Dermis microvascular lymphatic vessel endothelial cell (primary cell): ENCODE measurements around the gene PTF1A. TPM values are rescaled to one million over a fixed set of nuclear protein-coding genes. Genes with fewer than 3 reads are reported as not detected.
A peak's percentile ranks its signal among the peaks of the same experiment; 100 is the strongest.

Source experiments
- DNase-seq, 2 donors: peaks; one replicate each; pipeline versions ENCODE4 v3.0.0 to v3.0.0-alpha.2; 2010; ENCODE audit warnings: low read depth in 2 of 2
- total RNA-seq: library from RNA; depleted of rRNA; stranded (reverse); fragments of >200 nt; gene quantifications from 2 replicates; pipeline ENCODE4 v1.2.1, GENCODE V29; 2014

PTF1A gene
- total RNA-seq, 1 donor from 2014 or later: not detected

GRCh38 chr10:23186697-23187096 lies 5.4 kb upstream of the PTF1A start:
- DNase-seq: peak in 1 of 2 donors; percentile 9

GRCh38 chr10:23187155-23187554 lies 5.0 kb upstream of the PTF1A start:
- DNase-seq: no peak

GRCh38 chr10:23189024-23189423 lies 3.1 kb upstream of the PTF1A start:
- no peak for DNase-seq

- DNase-seq: no peak
Observed at GRCh38 chr10:23190872-23191763, 994 bp upstream of the PTF1A start.

DNA sequence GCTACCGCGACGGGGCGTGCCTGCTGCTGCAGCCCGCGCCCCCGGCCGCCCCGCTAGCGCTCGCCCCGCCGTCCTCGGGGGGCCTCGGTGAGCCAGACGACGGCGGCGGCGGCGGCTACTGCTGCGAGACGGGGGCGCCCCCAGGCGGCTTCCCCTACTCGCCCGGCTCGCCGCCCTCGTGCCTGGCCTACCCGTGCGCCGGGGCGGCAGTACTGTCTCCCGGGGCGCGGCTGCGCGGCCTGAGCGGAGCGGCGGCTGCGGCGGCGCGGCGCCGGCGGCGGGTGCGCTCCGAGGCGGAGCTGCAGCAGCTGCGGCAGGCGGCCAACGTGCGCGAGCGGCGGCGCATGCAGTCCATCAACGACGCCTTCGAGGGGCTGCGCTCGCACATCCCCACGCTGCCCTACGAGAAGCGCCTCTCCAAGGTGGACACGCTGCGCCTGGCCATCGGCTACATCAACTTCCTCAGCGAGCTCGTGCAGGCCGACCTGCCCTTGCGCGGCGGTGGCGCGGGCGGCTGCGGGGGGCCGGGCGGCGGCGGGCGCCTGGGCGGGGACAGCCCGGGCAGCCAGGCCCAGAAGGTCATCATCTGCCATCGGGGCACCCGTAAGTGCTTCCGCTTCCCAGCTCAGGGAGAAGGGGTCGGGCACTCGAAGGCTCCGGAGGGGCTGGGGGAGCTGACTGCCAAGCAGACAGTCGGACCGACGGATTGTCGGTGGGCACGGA lies 761 bp downstream of the PTF1A start:
- DNase-seq: no peak

DNA sequence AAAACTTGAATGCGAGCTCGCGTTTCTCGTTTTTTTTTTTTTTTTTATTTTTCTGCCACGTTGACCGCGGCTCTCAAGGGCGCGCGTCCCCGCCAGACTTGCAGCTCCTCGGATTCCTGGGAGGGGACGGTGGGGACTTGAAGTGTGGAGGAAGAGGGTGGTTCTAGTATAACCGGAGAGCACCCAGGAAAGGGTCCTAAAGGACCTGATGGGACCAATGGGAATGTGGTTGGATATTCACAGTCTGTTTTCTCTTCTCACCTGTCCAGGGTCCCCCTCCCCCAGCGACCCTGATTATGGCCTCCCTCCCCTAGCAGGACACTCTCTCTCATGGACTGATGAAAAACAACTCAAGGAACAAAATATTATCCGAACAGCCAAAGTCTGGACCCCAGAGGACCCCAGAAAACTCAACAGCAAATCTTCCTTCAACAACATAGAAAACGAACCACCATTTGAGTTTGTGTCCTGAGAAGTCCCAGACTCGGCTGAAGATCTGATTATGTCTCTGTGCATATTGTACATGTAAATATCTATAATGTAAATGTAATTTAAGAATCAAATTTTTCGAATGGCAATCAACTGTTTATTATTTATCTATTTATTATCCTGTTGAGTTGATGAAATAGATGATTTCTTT lies 1.4 kb downstream of the PTF1A start:
- no peak for DNase-seq

- no peak for DNase-seq
Observed at GRCh38 chr10:23194471-23194965, 2.4 kb downstream of the PTF1A start.

GRCh38 chr10:23194966-23195845 lies 3.1 kb downstream of the PTF1A start:
- DNase-seq: no peak

DNA sequence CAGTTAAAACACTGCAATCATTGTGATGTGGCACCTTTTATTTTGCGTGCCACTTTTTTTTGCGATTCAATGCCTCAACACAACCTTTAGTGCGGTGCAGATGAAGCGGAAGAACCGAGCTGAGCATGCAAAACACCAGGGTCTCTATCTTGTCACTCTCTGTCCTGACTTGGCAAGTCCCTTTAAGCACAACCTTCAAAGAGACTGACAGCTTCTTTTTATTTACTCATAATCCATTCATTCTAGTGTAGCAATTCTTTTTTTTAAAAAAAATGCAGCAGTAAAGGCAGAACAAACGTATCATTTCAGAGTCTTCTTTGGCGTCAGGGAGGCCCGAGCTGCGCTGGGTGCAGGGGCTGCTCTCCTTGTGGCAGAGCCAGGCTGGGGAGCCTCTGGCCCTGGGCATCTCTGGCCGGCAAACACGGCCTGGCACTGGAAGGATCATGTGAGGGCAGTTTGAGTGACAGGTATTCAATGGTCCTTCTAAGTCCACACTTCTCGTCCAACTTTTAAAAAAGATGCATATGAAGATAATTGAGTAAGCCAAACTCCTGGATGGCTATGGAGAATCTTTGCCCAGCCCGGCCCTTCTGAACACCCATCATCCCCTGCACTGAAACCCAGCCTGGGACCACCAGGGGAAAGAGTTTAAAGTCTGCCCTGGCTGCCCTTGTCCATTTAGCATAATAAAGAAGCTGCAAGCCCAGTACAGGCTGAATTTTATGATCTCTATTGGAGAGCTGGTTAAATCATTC lies 3.9 kb downstream of the PTF1A start:
- no peak for DNase-seq

DNA sequence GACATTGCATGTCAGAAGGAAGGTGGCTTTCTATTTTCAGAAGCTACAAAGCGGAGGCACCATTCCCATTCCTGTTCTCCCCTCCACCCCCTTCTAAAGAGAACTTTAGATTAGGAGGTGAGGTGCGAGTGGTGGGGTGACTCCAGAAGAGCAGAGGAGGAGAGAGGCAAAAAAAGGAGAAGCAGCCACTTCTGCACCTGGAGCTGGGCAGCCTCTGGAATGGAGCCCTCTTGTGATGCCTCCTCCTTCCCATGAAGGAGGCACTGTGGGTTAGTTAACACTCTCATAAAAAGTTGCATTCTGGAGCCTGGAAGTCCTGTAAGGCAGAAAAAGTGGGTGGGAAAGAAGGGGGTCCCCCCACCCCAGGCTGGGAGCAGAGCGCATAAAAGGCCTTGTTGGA lies 4.8 kb downstream of the PTF1A start:
- no peak for DNase-seq

DNA sequence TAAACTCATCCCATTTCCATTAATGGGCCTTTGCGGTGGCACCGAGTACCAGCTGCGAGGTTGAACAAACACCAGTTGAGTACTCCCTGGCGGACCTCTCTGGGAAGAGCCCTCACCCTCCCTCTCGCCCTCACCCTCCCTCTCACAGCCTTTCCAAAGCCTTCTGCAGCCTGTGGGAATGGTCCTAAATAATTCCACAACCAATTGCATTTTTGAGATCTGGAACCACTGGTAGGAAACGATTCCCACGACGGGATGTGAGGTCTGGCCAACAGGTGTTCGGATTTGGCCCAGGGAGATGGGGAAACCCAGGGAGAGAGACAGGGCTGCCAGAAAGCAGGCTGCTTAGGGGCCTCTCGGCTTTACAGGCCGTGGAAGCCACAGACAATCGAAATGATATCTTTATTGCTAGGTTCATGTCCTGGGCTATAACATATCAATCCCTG lies 5.3 kb downstream of the PTF1A start:
- DNase-seq: no peak

- no peak for DNase-seq
Observed at GRCh38 chr10:23198610-23198939, 6.5 kb downstream of the PTF1A start.

DNA sequence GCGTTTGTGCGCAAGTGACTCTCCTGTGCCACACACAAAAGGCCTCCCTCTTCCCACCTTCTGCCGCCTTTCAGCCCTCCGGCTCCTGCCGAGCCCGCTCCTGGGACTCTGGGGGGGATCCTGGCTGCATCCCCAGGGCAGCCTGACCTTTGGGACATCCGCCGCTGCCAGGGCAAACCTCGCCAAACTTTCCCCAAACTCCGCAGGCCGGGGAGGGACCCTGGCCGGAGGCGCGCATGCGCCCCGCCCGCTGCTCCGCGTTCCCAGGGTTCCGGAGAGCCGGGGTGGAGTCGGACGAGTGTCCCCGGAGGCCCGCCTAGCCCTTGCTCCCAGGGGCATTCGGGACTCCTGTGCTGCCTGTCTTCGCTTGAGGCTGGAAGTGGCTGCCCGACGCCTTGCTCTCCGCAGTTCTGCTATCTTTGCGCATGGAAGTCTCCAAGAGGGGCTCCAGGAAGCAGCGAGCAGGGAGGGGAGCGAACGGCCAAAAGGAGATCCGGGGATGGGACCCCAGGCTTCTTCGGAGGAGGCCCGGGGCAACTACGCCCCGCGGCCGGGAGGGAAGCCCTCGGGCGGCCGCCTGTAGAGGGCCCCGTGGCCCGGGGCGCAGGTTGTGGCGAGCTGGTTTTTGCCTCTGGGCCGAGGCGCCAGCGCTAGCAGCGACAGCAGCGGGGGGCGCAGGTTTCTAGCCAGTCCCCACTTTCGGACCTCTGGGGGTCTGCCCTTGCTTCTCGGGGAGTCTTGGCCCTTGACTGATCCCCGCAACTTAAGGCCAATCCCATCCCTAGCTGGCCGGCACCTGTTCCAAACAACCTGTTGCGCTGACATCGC lies 7.0 kb downstream of the PTF1A start:
- DNase-seq: no peak

- DNase-seq: no peak
Observed at GRCh38 chr10:23199768-23200511, 7.8 kb downstream of the PTF1A start.

- DNase-seq: no peak
Observed at GRCh38 chr10:23200586-23200985, 8.5 kb downstream of the PTF1A start.

DNA sequence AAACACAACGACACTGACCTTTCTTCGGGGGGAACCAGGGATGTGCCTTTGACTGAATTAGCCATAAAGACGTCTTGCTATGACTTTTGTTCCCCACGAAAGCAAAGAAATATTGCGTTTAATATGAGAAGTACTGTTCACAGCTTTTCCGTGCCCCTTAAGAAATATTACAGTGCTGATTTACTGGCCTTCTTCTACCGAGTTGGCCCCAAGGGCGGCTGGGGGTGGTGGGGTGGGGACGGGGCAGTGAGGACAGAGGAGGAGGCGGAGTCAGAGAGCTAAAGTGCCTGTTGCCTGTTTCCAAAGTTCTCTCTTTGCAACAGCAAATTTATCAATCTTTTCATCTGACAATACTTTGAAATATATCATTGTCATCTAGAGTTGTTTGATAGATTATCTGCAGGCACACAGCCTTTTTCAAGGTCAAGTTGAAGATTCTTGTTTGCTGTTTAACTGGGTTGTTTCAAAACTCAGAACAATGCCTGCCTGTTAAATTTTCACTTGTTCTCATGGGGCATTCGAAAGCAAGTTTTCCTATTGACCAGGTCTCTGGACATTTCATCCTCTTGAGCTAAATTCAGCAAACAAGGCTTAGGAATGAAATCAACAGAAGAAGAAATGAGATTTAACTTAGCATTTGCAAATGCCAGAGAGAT lies 9.0 kb downstream of the PTF1A start:
- no peak for DNase-seq

- no peak for DNase-seq
Observed at GRCh38 chr10:23201837-23202236, 9.7 kb downstream of the PTF1A start.

DNA sequence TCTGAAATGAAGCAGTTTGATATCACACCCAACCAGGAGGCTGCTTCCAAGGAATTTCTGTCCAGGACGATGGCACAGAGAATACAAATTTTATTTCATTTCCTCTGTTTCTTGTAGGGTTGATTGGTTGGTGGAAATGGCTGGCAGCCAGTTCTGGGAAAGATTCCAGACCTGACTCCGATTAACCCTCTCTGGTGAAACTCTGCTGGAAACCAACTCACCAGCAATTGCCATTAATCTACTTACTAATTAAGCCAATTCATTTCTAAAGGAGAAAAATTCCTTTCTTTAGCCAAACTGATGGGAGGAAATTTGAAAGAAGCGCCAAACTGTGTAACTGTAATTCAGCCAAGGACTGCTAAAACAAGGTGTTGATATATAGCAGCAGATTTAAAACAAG lies 10.7 kb downstream of the PTF1A start:
- DNase-seq: no peak
